HUES6 (cell line): ENCODE measurements around the gene SNX8.

ENCODE experiments used
- H3K27ac ChIP-seq: 2 replicates; pipeline ENCODE4 v1.7.0; 2013; ENCODE audit warnings: low read depth, mild to moderate bottlenecking, low read length, inconsistent platforms
- H3K27me3 ChIP-seq: 2 replicates; pipeline ENCODE4 v1.6.1; 2013; ENCODE audit warnings: low read length; ENCODE audit not compliant: control insufficient read depth, insufficient read depth
- H3K36me3 ChIP-seq: 2 replicates; pipeline ENCODE4 v1.6.1; 2013; ENCODE audit warnings: low read length; ENCODE audit not compliant: control insufficient read depth, insufficient read depth
- H3K4me1 ChIP-seq: 2 replicates; pipeline ENCODE4 v1.6.1; 2013; ENCODE audit warnings: low read length; ENCODE audit not compliant: control insufficient read depth, insufficient read depth
- H3K4me3 ChIP-seq: 2 replicates; pipeline ENCODE4 v1.5.1; 2013; ENCODE audit warnings: low read depth, low read length
- H3K9ac ChIP-seq: one replicate; pipeline ENCODE4 v1.6.1; 2013; ENCODE audit warnings: mild to moderate bottlenecking, low read length
- H3K9me3 ChIP-seq: 2 replicates; pipeline ENCODE4 v1.6.1; 2013; ENCODE audit warnings: low read depth, low read length; ENCODE audit not compliant: control insufficient read depth, insufficient read depth

The SNX8 gene

DNA sequence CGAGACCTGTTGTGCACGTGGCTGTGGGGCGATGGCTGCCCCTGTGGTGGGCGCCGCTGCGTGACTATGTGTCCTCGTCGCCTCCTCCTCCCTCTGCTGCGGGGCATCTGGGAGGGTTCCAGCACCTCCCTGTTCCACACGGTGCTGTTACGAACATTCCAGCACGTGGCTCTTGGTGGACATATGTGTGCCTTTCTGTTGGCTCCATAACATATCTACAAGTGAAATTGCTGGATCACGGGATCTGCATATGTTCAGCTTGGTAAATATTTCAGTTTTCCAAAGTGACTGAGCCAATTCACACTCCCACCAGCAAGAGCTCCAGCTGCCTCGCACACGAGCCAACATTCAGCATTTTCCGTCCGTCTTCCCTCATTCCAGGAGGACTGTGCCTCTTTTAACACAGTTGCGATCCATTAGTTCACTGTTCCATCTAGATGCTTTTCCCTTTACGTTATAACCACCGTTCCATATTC is 25.1 kb downstream of the SNX8 start:
- Histone ChIP-seq H3K4me1 (no peaks in the 10 kb centered on the region), H3K9ac (no peak overlapping the region), H3K27ac (no peak overlapping the region), H3K36me3 (0 out of 2 replicates have a peak, but pooled peaks cover 2% of the 10 kb centered on the region), H3K4me3 (no peak overlapping the region), H3K27me3 (no peaks in the 10 kb centered on the region), H3K9me3 (no peaks in the 10 kb centered on the region)

- Histone ChIP-seq H3K4me1 (peaks cover under 1% of the 10 kb centered on the region; the same call in 1 of the 2 replicates), H3K36me3 (0 out of 2 replicates have a peak, but pooled peaks cover 2% of the 10 kb centered on the region), H3K9me3 (no peaks in the 10 kb centered on the region), H3K27ac (no peak overlapping the region), H3K27me3 (no peaks in the 10 kb centered on the region), H3K4me3 (no peak overlapping the region), H3K9ac (no peak overlapping the region)
Observed at GRCh38 chr7:2288503-2288902, 25.7 kb downstream of the SNX8 start.

GRCh38 chr7:2287745-2288144 is 26.5 kb downstream of the SNX8 start:
- Histone ChIP-seq H3K27ac (no peak overlapping the region), H3K4me1 (peaks cover 6% of the 10 kb centered on the region; the same call in 1 of the 2 replicates), H3K9ac (no peak overlapping the region)

GRCh38 chr7:2283074-2283473 is 31.2 kb downstream of the SNX8 start:
- no peaks in the 10 kb centered on the region for H3K36me3 ChIP-seq
- H3K9me3 ChIP-seq: no peaks in the 10 kb centered on the region
- H3K4me3 ChIP-seq: no peak overlapping the region
- no peaks in the 10 kb centered on the region for H3K27me3 ChIP-seq
- H3K27ac ChIP-seq: no peak overlapping the region
- no peak overlapping the region for H3K9ac ChIP-seq
- peaks cover 14% of the 10 kb centered on the region; the same call in 1 of the 2 replicates for H3K4me1 ChIP-seq

More at GRCh38 chr7:2287745-2288144, 26.5 kb downstream of the SNX8 start:
- H3K27me3 ChIP-seq: no peaks in the 10 kb centered on the region
- H3K4me3 ChIP-seq: no peak overlapping the region
- H3K36me3 ChIP-seq: 0 out of 2 replicates have a peak, but pooled peaks cover 2% of the 10 kb centered on the region
- no peaks in the 10 kb centered on the region for H3K9me3 ChIP-seq

DNA sequence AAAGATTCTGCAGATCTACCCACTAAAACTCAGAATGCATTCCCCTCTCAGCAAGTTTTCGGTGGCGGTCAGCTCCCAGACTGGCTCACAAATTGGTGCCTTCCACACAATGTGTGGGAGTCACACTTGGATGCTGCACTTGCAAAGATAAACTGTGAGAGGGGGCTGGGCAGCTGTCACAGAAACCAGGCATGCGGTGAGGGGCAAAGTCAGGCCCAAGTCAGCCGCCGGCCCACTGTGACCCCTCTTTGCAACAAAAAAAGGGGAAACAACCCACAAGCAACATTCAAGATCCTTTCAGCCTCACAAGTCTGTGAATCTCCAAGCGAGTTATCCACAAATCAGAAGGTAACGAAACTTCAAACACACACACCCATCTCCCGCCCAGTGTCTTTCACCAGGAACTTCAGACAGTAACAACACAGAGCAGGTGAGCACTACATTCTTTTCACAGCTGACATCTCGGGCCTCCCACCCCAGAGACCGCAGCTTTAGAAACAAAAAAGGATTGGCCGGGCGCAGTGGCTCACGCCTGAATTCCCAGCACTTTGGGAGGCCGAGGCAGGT is 32.0 kb downstream of the SNX8 start:
- Histone ChIP-seq H3K9me3 (no peaks in the 10 kb centered on the region), H3K4me3 (no peak overlapping the region), H3K36me3 (peaks cover 3% of the 10 kb centered on the region), H3K9ac (no peak overlapping the region), H3K4me1 (peaks cover 14% of the 10 kb centered on the region; the same call in 1 of the 2 replicates), H3K27ac (no peak overlapping the region), H3K27me3 (no peaks in the 10 kb centered on the region)

- Histone ChIP-seq H3K9ac (no peak overlapping the region), H3K4me1 (peaks cover 14% of the 10 kb centered on the region; the same call in 1 of the 2 replicates), H3K4me3 (no peak overlapping the region), H3K9me3 (no peaks in the 10 kb centered on the region), H3K27me3 (no peaks in the 10 kb centered on the region), H3K36me3 (peaks cover 3% of the 10 kb centered on the region), H3K27ac (no peak overlapping the region)
Observed at GRCh38 chr7:2281541-2281940, 32.7 kb downstream of the SNX8 start.

- H3K27ac ChIP-seq: no peak overlapping the region
- H3K36me3 ChIP-seq: peaks cover 6% of the 10 kb centered on the region
- H3K4me3 ChIP-seq: no peak overlapping the region
- no peak overlapping the region for H3K9ac ChIP-seq
- H3K4me1 ChIP-seq: peaks cover 14% of the 10 kb centered on the region; the same call in 1 of the 2 replicates
- H3K9me3 ChIP-seq: no peaks in the 10 kb centered on the region
- H3K27me3 ChIP-seq: no peaks in the 10 kb centered on the region
Observed at GRCh38 chr7:2280424-2280823, 33.8 kb downstream of the SNX8 start.

DNA sequence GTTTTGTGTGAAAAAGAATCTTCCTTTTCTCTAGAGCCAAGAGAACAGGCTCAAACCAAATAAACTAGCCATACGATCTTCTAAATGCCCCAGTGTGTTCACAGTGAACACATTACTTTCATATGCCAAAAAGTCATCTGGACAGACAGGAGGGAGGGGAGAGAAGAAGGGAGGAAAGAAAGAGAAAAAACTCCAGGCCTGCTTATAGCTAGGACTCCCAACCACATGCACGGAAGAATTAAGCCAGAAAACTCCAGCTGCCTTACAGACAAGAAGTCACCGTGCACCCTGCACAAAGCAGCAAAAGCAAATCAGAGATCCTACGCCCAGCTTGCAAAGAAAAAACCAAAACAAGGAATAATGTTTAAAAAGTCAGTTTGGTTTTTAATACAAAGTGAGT is 34.3 kb downstream of the SNX8 start:
- no peaks in the 10 kb centered on the region for H3K9me3 ChIP-seq
- H3K27ac ChIP-seq: no peak overlapping the region
- H3K27me3 ChIP-seq: no peaks in the 10 kb centered on the region
- H3K9ac ChIP-seq: no peak overlapping the region
- peaks cover 9% of the 10 kb centered on the region for H3K36me3 ChIP-seq
- H3K4me1 ChIP-seq: peaks cover 14% of the 10 kb centered on the region; the same call in 1 of the 2 replicates
- no peak overlapping the region for H3K4me3 ChIP-seq

DNA sequence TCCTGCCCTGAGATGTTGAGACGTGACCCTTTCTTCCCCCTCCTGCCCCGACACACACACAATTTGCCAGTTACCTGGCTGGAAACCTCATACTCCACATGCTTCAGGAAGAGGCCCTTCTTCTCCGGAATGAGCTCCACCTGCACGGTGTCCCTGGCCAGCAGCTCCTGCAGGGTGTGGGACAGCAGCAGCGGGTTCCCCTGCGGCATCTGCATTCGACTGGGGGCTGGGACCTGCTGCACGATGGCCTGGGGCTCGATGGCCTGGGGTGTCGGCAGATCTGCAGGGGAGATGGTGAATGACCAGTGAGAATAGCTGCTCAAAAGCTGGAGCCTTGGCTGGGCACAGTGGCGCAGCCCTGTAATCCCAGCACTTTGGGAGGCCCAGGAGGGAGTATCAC is 36.2 kb downstream of the SNX8 start:
- peaks cover 9% of the 10 kb centered on the region; the same call in 1 of the 2 replicates for H3K4me1 ChIP-seq
- no peak overlapping the region for H3K4me3 ChIP-seq
- H3K27ac ChIP-seq: no peak overlapping the region
- peaks cover 21% of the 10 kb centered on the region for H3K36me3 ChIP-seq
- H3K9me3 ChIP-seq: no peaks in the 10 kb centered on the region
- no peak overlapping the region for H3K9ac ChIP-seq
- H3K27me3 ChIP-seq: no peaks in the 10 kb centered on the region

DNA sequence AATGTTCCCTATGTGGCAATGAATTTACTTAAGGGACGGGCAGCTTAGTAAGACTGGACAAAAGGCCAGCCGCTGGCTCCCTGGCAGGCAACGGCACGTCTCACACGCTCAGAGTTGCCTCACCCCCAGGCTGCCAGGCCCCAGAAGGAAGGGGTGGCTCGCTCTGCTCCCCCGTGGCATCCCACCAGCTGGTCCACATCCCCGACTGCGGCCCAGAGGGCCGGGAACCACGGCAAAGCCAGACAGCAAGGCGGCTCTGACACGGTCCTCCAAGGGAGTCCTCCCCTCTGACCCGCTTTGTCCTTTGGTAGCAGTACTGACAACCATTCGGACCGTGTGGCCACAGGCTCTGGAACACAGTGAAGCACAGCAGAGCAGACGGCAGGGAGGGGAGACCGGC is 38.1 kb downstream of the SNX8 start:
- Histone ChIP-seq H3K9me3 (no peaks in the 10 kb centered on the region), H3K4me1 (peaks cover 2% of the 10 kb centered on the region; the same call in 1 of the 2 replicates), H3K36me3 (peaks cover 25% of the 10 kb centered on the region), H3K27me3 (no peaks in the 10 kb centered on the region), H3K27ac (no peak overlapping the region), H3K4me3 (no peak overlapping the region), H3K9ac (no peak overlapping the region)

DNA sequence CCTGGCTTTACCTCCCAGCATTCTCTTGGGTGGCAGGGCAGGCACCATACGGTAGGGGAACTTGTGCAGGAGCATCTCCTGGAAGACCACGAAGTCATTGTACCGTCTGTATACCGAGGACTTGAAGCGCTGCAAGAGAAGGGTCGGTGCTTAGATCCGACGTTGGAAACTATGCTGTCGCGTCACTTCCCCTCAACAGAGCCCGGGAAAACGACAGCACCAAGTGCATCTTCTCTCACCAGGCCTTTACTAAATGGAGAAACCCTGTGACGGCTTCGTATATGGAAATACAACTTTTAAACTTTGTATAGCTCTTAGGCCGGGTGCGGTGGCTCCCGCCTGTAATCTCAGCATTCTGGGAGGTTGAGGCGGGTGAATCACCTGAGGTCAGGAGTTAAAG is 39.1 kb downstream of the SNX8 start:
- Histone ChIP-seq H3K4me3 (no peak overlapping the region), H3K4me1 (peaks cover 13% of the 10 kb centered on the region), H3K27ac (no peak overlapping the region), H3K27me3 (no peaks in the 10 kb centered on the region), H3K9ac (no peak overlapping the region), H3K36me3 (peaks cover 27% of the 10 kb centered on the region), H3K9me3 (no peaks in the 10 kb centered on the region)
